Left ventricle myocardium superior (tissue), 1 donor: Measurements from ENCODE around the gene STXBP5L. TPM values are rescaled to one million over a fixed set of nuclear protein-coding genes. Genes with fewer than 3 reads are reported as not detected.

ENCODE experiments used
- microRNA-seq: library from miRNA; unstranded; fragments of <30 nt; microRNA quantifications from one replicate; pipeline ENCODE4 v1.2.0, GENCODE V29; 2020; ENCODE audit warnings: borderline number of aligned reads
- total RNA-seq: library from RNA; stranded (reverse); fragmentation: NEBNext Ultra II Directional; extraction: Animal tissue kit (Norgen Biotek cat#: 25700); gene quantifications from one replicate; pipeline ENCODE4 v1.2.1, GENCODE V29; 2021
- donor health status: DM: no; HTN: yes; CAD: no; lungs with severe emphysema.

Gene STXBP5L
- total RNA-seq, 1 donor from 2014 or later, result not detected

Small RNA genes within 50 kb of the gene (microRNA-seq; reads per million reads assigned to microRNA genes)
- gene MIR5682, result not detected

Other genes starting within 250 kb of the STXBP5L start
- not detected for gene HGD, start 226.0 kb upstream of the STXBP5L start, total RNA-seq
- gene RABL3, start 165.7 kb upstream of the STXBP5L start, total RNA-seq, result 19.4 TPM
- gene GTF2E1, start 165.5 kb upstream of the STXBP5L start, total RNA-seq, result 11.4 TPM